Cardiac fibroblast (primary cell): ENCODE data around the gene MMP2.
A peak's percentile ranks its signal among the peaks of the same experiment; 100 is the strongest.

Source experiments
- DNase-seq, 2 donors: peaks; one replicate each; pipeline versions ENCODE4 v3.0.0 to v3.0.0-alpha.2; 2010; ENCODE audit warnings: low read depth in 2 of 2
- H3K4me3 ChIP-seq, 2 donors: replicated peaks in 1 of 2; 1 replicate in 1 of 2; 2 replicates in 1 of 2; pipeline ENCODE4 v1.5.1; 2011; ENCODE audit warnings: low read depth in 2 of 2, low read length in 2 of 2, mild to moderate bottlenecking in 2 of 2, moderate library complexity in 1 of 2
- CTCF ChIP-seq: IDR thresholded peaks from one replicate; pipeline ENCODE4 v1.5.1; 2011; ENCODE audit warnings: low read depth, mild to moderate bottlenecking, low read length, inconsistent platforms

The MMP2 gene

GRCh38 chr16:55498101-55498500 lies 19.1 kb downstream of the MMP2 start:
- no peak overlapping the region for H3K4me3 ChIP-seq
- no peak for DNase-seq
- no peak for TF ChIP-seq CTCF

- no peak for TF ChIP-seq CTCF
- no peak for DNase-seq
- no peak overlapping the region for H3K4me3 ChIP-seq
Observed at GRCh38 chr16:55499281-55499680, 20.3 kb downstream of the MMP2 start.

- H3K4me3 ChIP-seq: no peak overlapping the region
- no peak for TF ChIP-seq CTCF
- peak; percentile 97 to 98 for DNase-seq
Observed at GRCh38 chr16:55499951-55500529, 21.0 kb downstream of the MMP2 start.

- peak; percentile 56 to 63 for DNase-seq
- H3K4me3 ChIP-seq: no peak overlapping the region
- no peak for TF ChIP-seq CTCF
Observed at GRCh38 chr16:55500530-55501011, 21.6 kb downstream of the MMP2 start.

- peak in 1 of 2 donors; percentile 40 for DNase-seq
- no peak overlapping the region for H3K4me3 ChIP-seq
- TF ChIP-seq CTCF: peak; percentile 65
Observed at GRCh38 chr16:55501549-55502322, 22.7 kb downstream of the MMP2 start.

- peak; percentile 93 to 98 for DNase-seq
- no peak for TF ChIP-seq CTCF
- no peak overlapping the region for H3K4me3 ChIP-seq
Observed at GRCh38 chr16:55502801-55503366, 23.9 kb downstream of the MMP2 start.
